Measurements from ENCODE around the gene TBX15.

GRCh38 chr1:118913818-118914217 is 74.3 kb downstream of the TBX15 start:
- TF ChIP-seq EZH2 (optimal IDR thresholded peaks at IDR 0.05; ENCODE audit: low read depth, low read length): no peak
- no peak for TF ChIP-seq CTCF (IDR thresholded peaks at IDR 0.05; ENCODE audit: low read length)
- TF ChIP-seq EZH2phosphoT487 (IDR thresholded peaks at IDR 0.05; ENCODE audit: low read length): no peak
